Epithelial cell of proximal tubule (primary cell): Measurements from ENCODE around the gene KLF3. TPM values are rescaled to one million over a fixed set of nuclear protein-coding genes. Genes with fewer than 3 reads are reported as not detected.
A peak's percentile ranks its signal among the peaks of the same experiment; 100 is the strongest.

Experiments
- DNase-seq: peaks from one replicate; pipeline ENCODE4 v3.0.0-alpha.2; 2011; ENCODE audit warnings: low read depth
- H3K4me3 ChIP-seq: 2 replicates; pipeline ENCODE4 v1.5.1; 2011; ENCODE audit warnings: low read depth, mild to moderate bottlenecking, low read length
- total RNA-seq: library from RNA; depleted of rRNA; stranded (reverse); fragments of >200 nt; gene quantifications from 2 replicates; pipeline ENCODE4 v1.2.3, GENCODE V29; 2015
- TF ChIP-seq, protein P1 (sequence below): conservative IDR thresholded peaks from 2 replicates; pipeline ENCODE4 v1.5.1; 2012; ENCODE audit warnings: low read depth, mild to moderate bottlenecking, low read length

Gene KLF3
- total RNA-seq, 1 donor from 2014 or later, result 28.0 TPM

DNA sequence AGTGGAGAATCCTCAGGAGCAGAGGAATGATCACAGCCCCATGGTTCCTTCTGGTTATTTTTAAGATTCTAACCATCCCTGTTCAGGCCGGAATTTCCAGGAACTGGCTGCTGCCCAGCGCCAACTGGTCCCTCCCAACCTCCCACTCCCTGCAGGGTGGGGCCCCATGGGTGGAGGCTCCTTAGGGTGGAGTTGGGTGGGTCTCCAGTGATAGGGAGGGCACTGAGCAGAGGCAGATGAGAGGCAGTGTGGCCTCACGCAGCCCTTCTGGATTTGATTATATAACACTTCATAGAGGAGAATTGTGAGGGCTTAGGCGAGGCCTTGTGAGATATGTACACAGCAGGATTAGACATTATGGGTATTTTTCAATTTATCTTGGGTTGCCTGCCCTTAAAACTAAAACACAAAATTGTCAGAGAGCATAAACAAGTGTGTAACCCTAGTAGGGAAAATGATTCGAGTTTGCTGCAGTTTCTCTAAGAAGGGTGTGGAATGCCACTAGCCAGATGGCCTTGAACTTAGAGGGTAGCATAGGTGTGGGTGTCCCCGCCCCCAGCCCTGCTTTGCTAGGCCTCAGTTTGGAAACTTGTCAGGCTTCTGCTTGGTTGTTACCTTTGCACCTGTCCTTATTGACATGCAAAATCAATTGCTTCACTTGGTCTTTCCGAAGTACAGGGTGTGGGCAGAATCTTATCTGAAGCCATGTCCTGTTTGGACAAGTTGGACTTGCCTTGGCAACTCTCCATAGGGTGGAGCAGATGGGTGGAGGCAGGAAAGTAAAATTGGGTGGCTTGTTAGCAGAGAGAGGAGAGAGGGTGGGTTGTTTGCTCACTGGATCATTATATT lies 9.4 kb downstream of the KLF3 start:
- no peak for DNase-seq

DNA sequence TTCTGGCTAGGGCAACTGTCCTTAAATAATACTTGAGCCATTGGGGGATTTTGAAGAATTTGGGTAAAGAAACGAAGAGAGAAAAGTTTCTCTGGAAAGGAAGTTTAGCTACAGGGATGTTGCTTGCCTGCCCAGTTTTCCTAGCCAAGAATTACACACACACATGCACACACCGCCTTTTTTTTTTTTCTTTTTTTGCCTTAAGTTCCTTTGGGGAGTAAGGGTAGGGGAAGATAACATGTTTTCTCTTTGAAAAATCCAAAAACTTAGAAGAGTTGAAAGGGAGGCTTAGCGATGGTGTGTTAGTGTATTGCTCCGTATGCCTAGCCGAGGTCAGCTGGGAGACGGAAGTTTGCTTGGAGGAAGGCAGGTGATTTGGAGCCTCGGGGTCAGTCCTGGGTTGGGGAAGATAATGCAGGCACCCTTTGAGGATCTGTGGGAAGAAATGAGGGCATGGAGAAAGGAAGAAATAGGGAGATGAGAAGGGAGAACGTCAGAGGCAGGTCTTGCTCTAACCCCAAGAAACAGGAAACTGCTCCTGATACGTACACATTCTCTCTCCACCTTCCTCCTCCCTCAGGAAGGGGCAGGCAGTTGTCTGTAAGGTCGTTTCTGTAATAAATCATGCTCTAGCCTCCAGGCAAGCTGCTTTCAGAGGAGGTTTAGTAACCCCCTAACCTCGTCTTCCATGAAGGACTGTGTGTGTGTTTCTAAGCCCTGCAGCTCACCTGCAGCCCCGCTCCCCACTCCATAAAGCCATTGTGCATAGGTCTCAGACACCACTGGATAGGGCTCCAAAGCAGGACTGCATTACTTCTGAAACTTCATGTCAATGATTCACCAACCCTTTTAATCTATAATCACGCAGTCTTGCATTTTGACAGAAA lies 10.5 kb downstream of the KLF3 start:
- TF ChIP-seq, protein P1, sequence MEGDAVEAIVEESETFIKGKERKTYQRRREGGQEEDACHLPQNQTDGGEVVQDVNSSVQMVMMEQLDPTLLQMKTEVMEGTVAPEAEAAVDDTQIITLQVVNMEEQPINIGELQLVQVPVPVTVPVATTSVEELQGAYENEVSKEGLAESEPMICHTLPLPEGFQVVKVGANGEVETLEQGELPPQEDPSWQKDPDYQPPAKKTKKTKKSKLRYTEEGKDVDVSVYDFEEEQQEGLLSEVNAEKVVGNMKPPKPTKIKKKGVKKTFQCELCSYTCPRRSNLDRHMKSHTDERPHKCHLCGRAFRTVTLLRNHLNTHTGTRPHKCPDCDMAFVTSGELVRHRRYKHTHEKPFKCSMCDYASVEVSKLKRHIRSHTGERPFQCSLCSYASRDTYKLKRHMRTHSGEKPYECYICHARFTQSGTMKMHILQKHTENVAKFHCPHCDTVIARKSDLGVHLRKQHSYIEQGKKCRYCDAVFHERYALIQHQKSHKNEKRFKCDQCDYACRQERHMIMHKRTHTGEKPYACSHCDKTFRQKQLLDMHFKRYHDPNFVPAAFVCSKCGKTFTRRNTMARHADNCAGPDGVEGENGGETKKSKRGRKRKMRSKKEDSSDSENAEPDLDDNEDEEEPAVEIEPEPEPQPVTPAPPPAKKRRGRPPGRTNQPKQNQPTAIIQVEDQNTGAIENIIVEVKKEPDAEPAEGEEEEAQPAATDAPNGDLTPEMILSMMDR, result no peak
- DNase-seq, result no peak
- peak overlapping the region; percentile 44 for H3K4me3 ChIP-seq

More for the DNA sequence above, 9.4 kb downstream of the KLF3 start:
- TF ChIP-seq, protein P1, result no peak
- no peak overlapping the region for H3K4me3 ChIP-seq

GRCh38 chr4:38675146-38676121 lies 11.4 kb downstream of the KLF3 start:
- TF ChIP-seq, protein P1, result peak; percentile 97
- peak overlapping the region; percentile 44 for H3K4me3 ChIP-seq
- DNase-seq, result peak; percentile 55

GRCh38 chr4:38676986-38677385 lies 13.0 kb downstream of the KLF3 start:
- TF ChIP-seq, protein P1, result no peak
- H3K4me3 ChIP-seq, result no peak overlapping the region
- DNase-seq, result no peak

GRCh38 chr4:38677441-38677840 lies 13.4 kb downstream of the KLF3 start:
- TF ChIP-seq, protein P1, result no peak
- no peak for DNase-seq
- no peak overlapping the region for H3K4me3 ChIP-seq

DNA sequence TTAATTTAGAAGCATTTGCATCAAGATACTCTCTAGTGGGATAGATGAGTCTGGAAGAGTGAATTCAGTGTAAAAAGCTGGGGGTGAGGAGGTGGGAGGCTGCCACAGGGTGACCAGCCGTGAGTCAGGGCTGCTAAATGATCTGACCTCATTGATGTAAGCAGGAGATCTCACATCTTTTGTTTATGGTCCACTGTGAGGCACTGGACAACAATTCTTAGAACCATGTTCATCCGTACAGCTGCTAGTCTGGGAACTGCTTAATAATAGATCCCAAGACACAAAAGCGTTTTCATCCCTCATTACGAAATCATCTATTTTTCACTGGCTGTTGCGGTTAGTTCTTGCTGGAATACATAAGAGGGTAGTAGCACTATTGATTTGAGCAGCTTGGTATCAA lies 14.1 kb downstream of the KLF3 start:
- no peak for DNase-seq
- TF ChIP-seq, protein P1, result no peak

More for the DNA sequence above, 14.1 kb downstream of the KLF3 start:
- H3K4me3 ChIP-seq, result no peak overlapping the region
